Astrocyte of the cerebellum (primary cell): ENCODE measurements around the gene IQSEC1.

Experiments used
- DNase-seq: peaks from one replicate; pipeline ENCODE4 v3.0.0-alpha.2; 2011; ENCODE audit warnings: low read depth
- H3K4me3 ChIP-seq: 2 replicates; pipeline ENCODE4 v1.5.1; 2011; ENCODE audit warnings: mild to moderate bottlenecking, low read depth, low read length, moderate library complexity
- in situ Hi-C: cut with HindIII; loops from 2 replicates; pipeline ENCODE4 v1.10.0; 2017; ENCODE audit warnings: low sequenced_read_pairs
- TF ChIP-seq, protein P1 (sequence below): IDR thresholded peaks from 2 replicates; pipeline ENCODE4 v1.5.1; 2012; ENCODE audit warnings: low read length, low read depth, moderate library complexity, mild to moderate bottlenecking; ENCODE audit errors: missing control alignments

IQSEC1 gene

DNA sequence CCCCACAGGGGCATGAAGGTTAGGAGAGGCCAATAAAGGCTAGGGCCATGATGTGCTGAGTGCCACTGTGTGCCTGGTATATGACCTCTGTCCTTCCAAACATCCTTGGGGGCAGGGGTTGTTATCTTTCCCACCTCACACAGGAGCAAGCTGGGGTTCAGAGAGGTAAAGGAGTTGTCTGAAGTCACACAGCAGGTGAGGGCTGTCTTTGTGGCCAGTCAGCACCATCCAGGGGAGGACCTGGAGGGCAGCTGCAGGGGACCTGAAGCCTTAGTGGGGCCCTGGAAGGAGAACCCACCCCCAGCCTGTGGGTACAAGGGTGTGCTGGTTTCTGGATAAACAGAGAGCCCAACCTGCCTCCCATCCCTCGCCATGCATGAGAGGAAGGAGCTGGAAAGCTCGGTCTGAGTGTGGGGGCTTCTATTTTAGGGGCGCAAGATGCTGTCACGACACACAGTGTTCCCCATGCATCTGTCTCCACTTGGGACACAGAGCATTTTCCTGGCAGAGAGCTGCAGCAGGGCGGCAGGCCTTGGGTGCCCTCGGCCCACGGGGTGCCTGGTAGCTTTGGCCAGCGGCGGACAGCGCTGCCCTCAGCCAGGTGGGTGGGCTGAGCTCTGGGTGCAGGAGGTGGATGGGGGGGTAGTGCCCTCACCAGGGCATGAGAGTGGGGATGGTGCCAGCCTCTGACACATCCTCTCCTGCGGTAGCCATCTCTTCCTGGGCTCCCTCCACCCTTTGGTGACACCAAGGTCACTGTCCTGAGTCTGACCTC is 14.7 kb downstream of the IQSEC1 start:
- in situ Hi-C loops: no loop called here
- H3K4me3 ChIP-seq: no peak overlapping the region
- no peak for DNase-seq
- TF ChIP-seq, protein P1, sequence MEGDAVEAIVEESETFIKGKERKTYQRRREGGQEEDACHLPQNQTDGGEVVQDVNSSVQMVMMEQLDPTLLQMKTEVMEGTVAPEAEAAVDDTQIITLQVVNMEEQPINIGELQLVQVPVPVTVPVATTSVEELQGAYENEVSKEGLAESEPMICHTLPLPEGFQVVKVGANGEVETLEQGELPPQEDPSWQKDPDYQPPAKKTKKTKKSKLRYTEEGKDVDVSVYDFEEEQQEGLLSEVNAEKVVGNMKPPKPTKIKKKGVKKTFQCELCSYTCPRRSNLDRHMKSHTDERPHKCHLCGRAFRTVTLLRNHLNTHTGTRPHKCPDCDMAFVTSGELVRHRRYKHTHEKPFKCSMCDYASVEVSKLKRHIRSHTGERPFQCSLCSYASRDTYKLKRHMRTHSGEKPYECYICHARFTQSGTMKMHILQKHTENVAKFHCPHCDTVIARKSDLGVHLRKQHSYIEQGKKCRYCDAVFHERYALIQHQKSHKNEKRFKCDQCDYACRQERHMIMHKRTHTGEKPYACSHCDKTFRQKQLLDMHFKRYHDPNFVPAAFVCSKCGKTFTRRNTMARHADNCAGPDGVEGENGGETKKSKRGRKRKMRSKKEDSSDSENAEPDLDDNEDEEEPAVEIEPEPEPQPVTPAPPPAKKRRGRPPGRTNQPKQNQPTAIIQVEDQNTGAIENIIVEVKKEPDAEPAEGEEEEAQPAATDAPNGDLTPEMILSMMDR: no peak

DNA sequence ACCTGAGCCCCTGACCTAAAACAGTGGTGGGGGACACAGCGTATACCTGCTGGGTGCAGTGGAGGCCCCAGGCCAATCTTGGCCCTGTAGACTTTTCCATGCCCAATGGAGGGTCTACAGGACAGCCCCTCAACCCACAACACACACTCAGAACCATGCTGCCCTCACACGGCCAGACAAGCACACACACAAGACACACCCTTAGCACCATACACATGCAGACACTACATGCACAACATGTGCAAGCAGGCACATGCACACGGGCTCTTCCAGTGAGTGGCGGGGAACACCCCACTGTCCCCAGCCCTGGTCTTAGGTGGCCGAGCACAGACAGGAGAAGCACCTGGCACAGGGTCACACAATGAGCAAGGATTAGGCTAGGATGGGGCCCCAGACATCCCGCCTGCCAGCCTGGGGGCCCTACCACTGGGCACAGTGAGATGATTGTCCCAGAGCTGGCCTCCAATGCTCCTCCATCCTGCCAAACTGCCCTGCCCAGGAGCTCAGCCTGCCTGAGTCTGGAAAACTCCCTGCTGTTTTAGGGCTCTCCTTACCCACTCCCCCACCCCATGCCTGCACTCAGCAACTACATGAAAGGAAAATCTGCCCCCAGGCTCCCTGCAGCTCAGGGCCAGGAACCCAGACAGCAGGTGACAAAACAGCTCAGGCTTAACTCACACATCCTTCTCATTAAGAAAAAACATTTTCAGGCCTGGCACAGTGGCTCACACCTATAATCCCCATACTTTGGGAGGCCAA is 15.8 kb downstream of the IQSEC1 start:
- no peak for DNase-seq
- in situ Hi-C loops: no loop called here
- TF ChIP-seq, protein P1: no peak

DNA sequence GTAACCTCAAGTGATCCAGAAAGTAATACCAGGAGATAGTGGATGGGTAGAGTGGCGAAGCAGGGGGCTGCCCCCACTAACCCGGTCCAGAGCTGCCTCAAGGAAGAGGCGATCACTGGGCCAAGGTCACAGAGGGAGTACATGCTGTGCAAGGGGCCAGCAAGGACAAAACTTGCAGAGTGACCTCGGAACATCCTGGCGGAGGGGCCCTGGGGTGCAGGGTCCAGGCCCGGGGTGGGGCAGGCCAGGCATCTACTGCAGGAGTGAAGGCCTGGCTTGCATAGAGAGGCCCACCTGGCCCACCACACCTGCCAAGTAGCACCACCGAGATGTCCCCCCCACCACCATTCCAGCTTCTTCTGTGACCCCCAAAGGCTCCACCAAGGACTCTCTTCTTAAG is 17.6 kb downstream of the IQSEC1 start:
- DNase-seq: no peak
- in situ Hi-C loops: no loop called here
- H3K4me3 ChIP-seq: no peak overlapping the region
- TF ChIP-seq, protein P1: no peak

More for the DNA sequence above, 15.8 kb downstream of the IQSEC1 start:
- H3K4me3 ChIP-seq: no peak overlapping the region

- in situ Hi-C loops: no loop called here
- DNase-seq: no peak
- TF ChIP-seq, protein P1: no peak
Measured at GRCh38 chr3:13054341-13055285, 18.6 kb downstream of the IQSEC1 start.

DNA sequence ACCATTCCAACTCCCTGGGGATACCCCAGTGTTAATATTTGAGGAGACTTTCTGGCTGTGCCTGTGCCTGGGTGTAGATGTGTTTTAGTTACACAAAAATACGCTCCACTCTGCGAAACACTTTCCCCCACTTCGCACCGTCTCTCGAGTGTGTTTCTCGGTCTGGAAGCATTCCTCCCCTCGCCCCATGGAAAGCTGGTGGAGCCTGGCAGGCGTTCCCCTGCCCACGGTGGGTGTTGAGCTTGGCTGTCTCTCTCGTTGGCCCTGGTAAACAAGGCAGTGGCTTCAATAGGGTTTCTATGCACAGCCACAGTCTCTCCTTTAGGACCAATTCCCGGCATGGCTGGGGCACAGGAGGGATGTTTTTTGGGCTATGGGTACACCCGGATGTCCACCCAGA is 19.3 kb downstream of the IQSEC1 start:
- in situ Hi-C loops: no loop called here
- TF ChIP-seq, protein P1: no peak
- H3K4me3 ChIP-seq: no peak overlapping the region
- DNase-seq: no peak

More at GRCh38 chr3:13054341-13055285, 18.6 kb downstream of the IQSEC1 start:
- H3K4me3 ChIP-seq: no peak overlapping the region

DNA sequence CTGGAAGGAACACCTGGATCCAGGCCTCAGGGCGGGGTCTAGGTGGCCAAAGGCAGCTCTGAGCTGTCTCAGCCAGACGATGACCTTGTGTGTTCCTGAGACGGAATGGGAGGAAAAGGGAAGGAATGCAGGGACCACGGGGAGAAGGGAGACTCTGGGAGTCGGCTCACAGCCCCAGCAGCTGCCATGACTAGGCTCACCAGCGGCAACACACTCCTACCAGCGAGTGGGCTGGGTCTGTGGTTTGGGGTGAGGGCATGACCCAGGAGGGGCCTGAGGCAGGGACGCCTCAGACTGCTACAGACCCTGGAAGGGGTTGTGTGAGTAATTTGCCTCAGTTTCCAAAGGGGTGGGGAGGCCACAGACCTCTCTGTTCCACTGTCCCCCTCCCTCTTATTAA is 19.8 kb downstream of the IQSEC1 start:
- no peak overlapping the region for H3K4me3 ChIP-seq
- TF ChIP-seq, protein P1: no peak
- in situ Hi-C loops: no loop called here
- no peak for DNase-seq
